ENCODE data around the gene RER1.

- TF ChIP-seq EZH2 (optimal IDR thresholded peaks at IDR 0.05; ENCODE audit: low read depth, low read length) (no peak), EZH2phosphoT487 (IDR thresholded peaks at IDR 0.05; ENCODE audit: low read length) (no peak)
- TF ChIP-seq, protein P1, sequence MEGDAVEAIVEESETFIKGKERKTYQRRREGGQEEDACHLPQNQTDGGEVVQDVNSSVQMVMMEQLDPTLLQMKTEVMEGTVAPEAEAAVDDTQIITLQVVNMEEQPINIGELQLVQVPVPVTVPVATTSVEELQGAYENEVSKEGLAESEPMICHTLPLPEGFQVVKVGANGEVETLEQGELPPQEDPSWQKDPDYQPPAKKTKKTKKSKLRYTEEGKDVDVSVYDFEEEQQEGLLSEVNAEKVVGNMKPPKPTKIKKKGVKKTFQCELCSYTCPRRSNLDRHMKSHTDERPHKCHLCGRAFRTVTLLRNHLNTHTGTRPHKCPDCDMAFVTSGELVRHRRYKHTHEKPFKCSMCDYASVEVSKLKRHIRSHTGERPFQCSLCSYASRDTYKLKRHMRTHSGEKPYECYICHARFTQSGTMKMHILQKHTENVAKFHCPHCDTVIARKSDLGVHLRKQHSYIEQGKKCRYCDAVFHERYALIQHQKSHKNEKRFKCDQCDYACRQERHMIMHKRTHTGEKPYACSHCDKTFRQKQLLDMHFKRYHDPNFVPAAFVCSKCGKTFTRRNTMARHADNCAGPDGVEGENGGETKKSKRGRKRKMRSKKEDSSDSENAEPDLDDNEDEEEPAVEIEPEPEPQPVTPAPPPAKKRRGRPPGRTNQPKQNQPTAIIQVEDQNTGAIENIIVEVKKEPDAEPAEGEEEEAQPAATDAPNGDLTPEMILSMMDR (IDR thresholded peaks at IDR 0.05; ENCODE audit: low read length) = no peak
These were observed 5.5 kb downstream of the RER1 start for GRCh38 chr1:2397007-2397679.
